NK-92 (cell line): ENCODE measurements around the gene ABAT.

Source experiments
- DNase-seq: peaks from one replicate; lab custom pipeline; 2025; ENCODE audit not compliant: unreplicated experiment; lab: John Stamatoyannopoulos, UW

Gene ABAT

GRCh38 chr16:8808613-8809353, 134.4 kb downstream of the ABAT start:
- no peak for DNase-seq

GRCh38 chr16:8812162-8812843, 137.9 kb downstream of the ABAT start:
- no peak for DNase-seq

DNA sequence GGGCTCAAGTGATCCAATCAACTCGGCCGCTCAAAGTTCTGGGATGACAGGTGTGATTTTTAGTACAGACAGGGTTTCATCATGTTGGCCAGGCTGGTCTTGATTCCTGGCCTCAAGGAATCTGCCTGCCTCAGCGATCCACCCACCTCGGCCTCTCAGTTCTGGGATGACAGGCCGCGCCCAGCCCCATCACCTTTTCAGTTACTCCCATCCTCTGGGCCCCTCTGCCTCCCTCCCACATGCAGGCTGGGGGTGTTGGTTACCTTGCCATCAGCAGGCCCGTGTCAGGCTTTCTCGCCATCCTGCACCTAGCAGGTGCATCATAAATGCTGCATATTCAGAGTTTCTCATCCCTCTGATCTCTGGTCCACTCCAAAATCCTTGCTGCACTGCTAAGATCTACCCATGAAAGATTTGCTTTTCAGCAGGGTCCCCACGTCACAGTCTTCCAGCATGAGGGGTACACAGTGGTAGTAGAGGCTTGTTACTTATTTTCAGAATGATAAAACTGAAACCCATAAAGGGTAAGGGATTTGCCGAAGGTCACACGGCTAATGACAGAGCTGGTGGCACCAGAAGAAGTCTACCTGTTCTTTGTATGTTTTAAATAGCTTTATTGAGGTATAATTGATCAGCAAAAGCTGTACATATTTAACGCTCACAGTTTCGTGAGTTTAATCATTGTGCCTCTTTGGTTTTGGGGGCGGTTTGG, 139.8 kb downstream of the ABAT start:
- DNase-seq = no peak

DNA sequence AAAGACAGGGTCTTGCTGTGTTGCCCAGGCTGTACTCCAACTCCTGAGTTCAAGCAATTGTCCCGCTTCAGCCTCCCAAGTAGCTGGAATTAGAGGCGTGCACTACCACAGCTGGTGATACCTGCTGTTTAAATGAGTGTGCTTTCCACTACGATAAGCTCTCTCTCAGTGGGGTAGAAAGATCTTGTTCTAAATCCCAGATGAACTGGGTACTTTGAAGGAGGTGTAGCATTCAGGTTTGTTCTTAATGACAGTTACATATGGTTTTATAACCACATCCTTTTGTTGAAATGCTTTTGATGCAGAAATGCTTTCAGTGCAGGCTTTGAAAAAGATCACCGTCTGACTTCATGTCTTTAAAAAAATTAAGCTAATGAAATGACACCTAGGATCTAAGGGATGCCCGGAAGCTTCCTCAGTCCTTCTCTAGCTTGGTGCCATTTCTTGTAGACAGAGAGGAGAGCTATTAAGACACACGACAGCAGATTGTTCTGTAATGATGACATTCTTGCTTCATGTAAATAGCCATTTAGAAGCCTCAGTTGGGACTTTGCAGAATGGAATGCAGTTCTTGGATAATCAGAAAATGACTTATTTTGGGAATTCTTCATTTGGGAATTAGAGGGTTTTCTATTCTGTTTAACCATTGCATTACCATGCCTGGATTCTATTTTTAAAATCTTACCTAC, 142.7 kb downstream of the ABAT start:
- no peak for DNase-seq

- no peak for DNase-seq
Measured at GRCh38 chr16:8818504-8819270, 144.3 kb downstream of the ABAT start.

GRCh38 chr16:8819411-8820034, 145.1 kb downstream of the ABAT start:
- DNase-seq = no peak

DNA sequence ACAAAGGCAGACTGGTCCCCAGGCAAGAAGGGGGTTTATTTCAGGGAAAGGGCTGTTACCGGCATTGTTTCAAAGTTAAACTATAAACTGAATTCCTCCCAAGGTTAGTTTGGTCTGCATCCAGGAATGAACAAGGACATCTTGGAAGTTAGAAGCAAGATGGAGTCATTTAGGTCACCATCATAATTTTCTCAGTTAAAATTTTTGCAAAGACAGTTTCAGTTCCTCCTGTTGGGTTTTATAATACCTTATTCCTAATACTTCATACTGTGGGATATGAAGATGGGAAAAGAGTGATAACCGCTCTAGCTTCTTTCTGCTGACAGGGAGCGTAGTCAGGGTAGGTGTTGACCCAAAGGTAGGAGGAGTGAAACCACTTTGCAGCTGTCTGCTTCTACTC, 148.0 kb downstream of the ABAT start:
- no peak for DNase-seq

- DNase-seq = no peak
Measured at GRCh38 chr16:8826278-8826879, 152.0 kb downstream of the ABAT start.

GRCh38 chr16:8828541-8829165, 154.2 kb downstream of the ABAT start:
- DNase-seq = no peak

- no peak for DNase-seq
Measured at GRCh38 chr16:8831450-8831849, 157.0 kb downstream of the ABAT start.

- DNase-seq = no peak
Measured at GRCh38 chr16:8831871-8832716, 157.7 kb downstream of the ABAT start.

GRCh38 chr16:8832717-8833105, 158.3 kb downstream of the ABAT start:
- no peak for DNase-seq
